ENCODE results near the gene SLC13A2. TPM values are rescaled to one million over a fixed set of nuclear protein-coding genes. Genes with fewer than 3 reads are reported as not detected.

Gene SLC13A2
- total RNA-seq, 1 donor from 2014 or later, result not detected

GRCh38 chr17:28523186-28523585 is 49.7 kb downstream of the SLC13A2 start:
- H3K4me3 ChIP-seq (ENCODE audit: low read length in 3 of 3), result no peak overlapping the region
- no peaks in the 10 kb centered on the region for H3K9me3 ChIP-seq (ENCODE audit: control insufficient read depth in 3 of 3, low read length in 3 of 3)
- H3K27me3 ChIP-seq (ENCODE audit: control insufficient read depth in 3 of 3, insufficient read depth in 3 of 3, low read length in 3 of 3), result peaks cover 0 to 4% (median 0%) of the 10 kb centered on the region in 3 donors
- H3K27ac ChIP-seq (ENCODE audit: low read depth, low read length), result no peak overlapping the region
- no peak overlapping the region for H3K9ac ChIP-seq (ENCODE audit: low read depth in 1 of 3, low read length in 3 of 3)
- H3K4me1 ChIP-seq (ENCODE audit: control insufficient read depth in 3 of 3, insufficient read depth in 3 of 3, low read length in 3 of 3), result no peaks in the 10 kb centered on the region
- H3K36me3 ChIP-seq (ENCODE audit: control insufficient read depth in 3 of 3, insufficient read depth in 3 of 3, low read length in 3 of 3), result no peaks in the 10 kb centered on the region

DNA sequence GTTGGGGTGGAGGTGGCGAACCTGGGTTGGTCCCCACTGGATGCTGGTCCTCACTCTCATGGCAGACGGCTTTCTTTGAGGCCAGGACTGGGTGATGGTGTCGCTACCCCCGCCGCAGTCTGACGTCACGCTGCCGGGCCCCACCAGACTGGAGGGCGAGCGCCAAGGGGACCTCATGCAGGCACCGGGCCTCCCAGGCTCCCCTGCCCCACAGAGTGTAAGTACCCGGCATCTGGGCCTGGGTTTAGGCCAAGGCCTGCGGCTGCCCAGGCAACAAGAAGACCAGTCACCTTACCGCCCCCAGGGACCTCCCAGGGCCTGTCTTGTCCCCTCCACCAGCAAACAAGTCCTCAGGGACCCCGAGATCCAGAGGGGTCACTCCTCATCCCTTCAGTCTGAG is 50.4 kb downstream of the SLC13A2 start:
- Histone ChIP-seq H3K27me3 (ENCODE audit: control insufficient read depth in 3 of 3, insufficient read depth in 3 of 3, low read length in 3 of 3) (no peaks in the 10 kb centered on the region), H3K4me3 (ENCODE audit: low read length in 3 of 3) (no peak overlapping the region), H3K9ac (ENCODE audit: low read depth in 1 of 3, low read length in 3 of 3) (no peak overlapping the region), H3K9me3 (ENCODE audit: control insufficient read depth in 3 of 3, low read length in 3 of 3) (no peaks in the 10 kb centered on the region), H3K4me1 (ENCODE audit: control insufficient read depth in 3 of 3, insufficient read depth in 3 of 3, low read length in 3 of 3) (no peaks in the 10 kb centered on the region), H3K36me3 (ENCODE audit: control insufficient read depth in 3 of 3, insufficient read depth in 3 of 3, low read length in 3 of 3) (no peaks in the 10 kb centered on the region), H3K27ac (ENCODE audit: low read depth, low read length) (no peak overlapping the region)

- Histone ChIP-seq H3K9ac (ENCODE audit: low read depth in 1 of 3, low read length in 3 of 3) (no peak overlapping the region), H3K4me3 (ENCODE audit: low read length in 3 of 3) (no peak overlapping the region), H3K4me1 (ENCODE audit: control insufficient read depth in 3 of 3, insufficient read depth in 3 of 3, low read length in 3 of 3) (no peaks in the 10 kb centered on the region), H3K9me3 (ENCODE audit: control insufficient read depth in 3 of 3, low read length in 3 of 3) (no peaks in the 10 kb centered on the region), H3K27me3 (ENCODE audit: control insufficient read depth in 3 of 3, insufficient read depth in 3 of 3, low read length in 3 of 3) (no peaks in the 10 kb centered on the region), H3K36me3 (ENCODE audit: control insufficient read depth in 3 of 3, insufficient read depth in 3 of 3, low read length in 3 of 3) (no peaks in the 10 kb centered on the region), H3K27ac (ENCODE audit: low read depth, low read length) (no peak overlapping the region)
Measured at GRCh38 chr17:28524476-28525424, 51.3 kb downstream of the SLC13A2 start.

DNA sequence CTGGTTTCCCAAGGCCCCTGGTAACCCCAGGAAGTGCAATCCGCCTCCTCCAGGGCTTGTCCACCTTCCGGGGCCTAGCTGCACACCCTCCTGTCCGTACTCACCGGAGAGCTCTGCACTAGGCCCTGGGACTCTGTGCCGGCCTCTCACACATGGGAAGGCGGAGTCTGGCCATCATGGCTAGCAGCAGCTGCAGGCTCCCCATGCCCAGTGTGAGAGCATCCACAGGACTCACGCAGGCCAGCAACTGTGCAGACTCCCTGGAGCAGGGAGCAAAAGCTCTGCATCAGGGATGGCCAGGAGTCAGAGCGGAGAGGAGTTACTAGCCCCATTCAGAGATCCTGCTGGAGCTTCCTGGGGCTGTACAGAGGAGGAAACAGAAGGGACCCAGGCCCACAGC is 52.9 kb downstream of the SLC13A2 start:
- Histone ChIP-seq H3K4me3 (ENCODE audit: low read length in 3 of 3) (no peak overlapping the region), H3K36me3 (ENCODE audit: control insufficient read depth in 3 of 3, insufficient read depth in 3 of 3, low read length in 3 of 3) (no peaks in the 10 kb centered on the region), H3K9ac (ENCODE audit: low read depth in 1 of 3, low read length in 3 of 3) (no peak overlapping the region), H3K4me1 (ENCODE audit: control insufficient read depth in 3 of 3, insufficient read depth in 3 of 3, low read length in 3 of 3) (no peaks in the 10 kb centered on the region), H3K9me3 (ENCODE audit: control insufficient read depth in 3 of 3, low read length in 3 of 3) (no peaks in the 10 kb centered on the region), H3K27ac (ENCODE audit: low read depth, low read length) (no peak overlapping the region), H3K27me3 (ENCODE audit: control insufficient read depth in 3 of 3, insufficient read depth in 3 of 3, low read length in 3 of 3) (peaks cover 0 to 8% (median 0%) of the 10 kb centered on the region in 3 donors)

- Histone ChIP-seq H3K9ac (ENCODE audit: low read depth in 1 of 3, low read length in 3 of 3) (no peak overlapping the region), H3K36me3 (ENCODE audit: control insufficient read depth in 3 of 3, insufficient read depth in 3 of 3, low read length in 3 of 3) (no peaks in the 10 kb centered on the region), H3K4me3 (ENCODE audit: low read length in 3 of 3) (no peak overlapping the region), H3K27ac (ENCODE audit: low read depth, low read length) (no peak overlapping the region), H3K4me1 (ENCODE audit: control insufficient read depth in 3 of 3, insufficient read depth in 3 of 3, low read length in 3 of 3) (no peaks in the 10 kb centered on the region), H3K27me3 (ENCODE audit: control insufficient read depth in 3 of 3, insufficient read depth in 3 of 3, low read length in 3 of 3) (peaks cover 0 to 9% (median 0%) of the 10 kb centered on the region in 3 donors), H3K9me3 (ENCODE audit: control insufficient read depth in 3 of 3, low read length in 3 of 3) (no peaks in the 10 kb centered on the region)
Measured at GRCh38 chr17:28527181-28527681, 53.8 kb downstream of the SLC13A2 start.

- H3K4me3 ChIP-seq (ENCODE audit: low read length in 3 of 3), result no peak overlapping the region
- no peak overlapping the region for H3K27ac ChIP-seq (ENCODE audit: low read depth, low read length)
- H3K4me1 ChIP-seq (ENCODE audit: control insufficient read depth in 3 of 3, insufficient read depth in 3 of 3, low read length in 3 of 3), result no peaks in the 10 kb centered on the region
Measured at GRCh38 chr17:28527859-28528258, 54.4 kb downstream of the SLC13A2 start.

DNA sequence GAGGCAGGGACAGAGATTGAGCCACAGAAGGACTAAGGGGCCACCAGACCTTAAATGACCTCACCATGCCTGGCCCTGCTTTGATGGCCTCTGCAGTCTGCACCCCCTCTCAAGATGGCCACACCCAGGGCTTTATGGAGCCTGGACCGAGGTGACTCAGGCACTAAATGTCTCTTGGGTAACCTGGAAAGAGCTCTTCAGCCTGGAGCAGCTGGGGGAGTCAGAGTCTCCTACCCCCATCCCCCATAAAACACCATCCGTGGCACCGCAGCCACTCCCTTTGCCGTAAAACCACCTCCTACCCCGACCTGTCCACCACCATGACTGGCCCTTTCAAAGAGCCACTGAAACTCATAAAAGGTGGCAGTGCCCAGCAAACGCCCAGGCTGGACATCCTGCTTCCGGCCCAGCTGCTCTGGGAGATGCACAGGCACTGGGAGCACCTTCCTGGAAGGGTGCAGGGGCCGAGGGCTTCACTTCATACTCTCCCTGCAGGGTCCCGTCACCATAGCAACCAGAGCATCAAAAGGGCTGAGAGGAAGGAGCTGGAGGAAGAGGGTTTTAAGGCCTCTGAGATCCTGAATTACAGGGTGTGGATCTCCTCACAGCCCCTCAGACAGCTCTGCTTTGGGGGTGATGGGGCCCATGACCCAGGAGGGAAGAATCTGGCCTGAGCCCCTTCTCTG is 55.0 kb downstream of the SLC13A2 start:
- Histone ChIP-seq H3K27me3 (ENCODE audit: control insufficient read depth in 3 of 3, insufficient read depth in 3 of 3, low read length in 3 of 3) (peaks cover 0 to 9% (median 1%) of the 10 kb centered on the region in 3 donors), H3K9ac (ENCODE audit: low read depth in 1 of 3, low read length in 3 of 3) (no peak overlapping the region), H3K27ac (ENCODE audit: low read depth, low read length) (no peak overlapping the region), H3K4me1 (ENCODE audit: control insufficient read depth in 3 of 3, insufficient read depth in 3 of 3, low read length in 3 of 3) (no peaks in the 10 kb centered on the region), H3K36me3 (ENCODE audit: control insufficient read depth in 3 of 3, insufficient read depth in 3 of 3, low read length in 3 of 3) (no peaks in the 10 kb centered on the region), H3K4me3 (ENCODE audit: low read length in 3 of 3) (no peak overlapping the region), H3K9me3 (ENCODE audit: control insufficient read depth in 3 of 3, low read length in 3 of 3) (no peaks in the 10 kb centered on the region)

More at GRCh38 chr17:28527859-28528258, 54.4 kb downstream of the SLC13A2 start:
- Histone ChIP-seq H3K9ac (ENCODE audit: low read depth in 1 of 3, low read length in 3 of 3) (no peak overlapping the region), H3K9me3 (ENCODE audit: control insufficient read depth in 3 of 3, low read length in 3 of 3) (no peaks in the 10 kb centered on the region), H3K36me3 (ENCODE audit: control insufficient read depth in 3 of 3, insufficient read depth in 3 of 3, low read length in 3 of 3) (no peaks in the 10 kb centered on the region), H3K27me3 (ENCODE audit: control insufficient read depth in 3 of 3, insufficient read depth in 3 of 3, low read length in 3 of 3) (peaks cover 0 to 9% (median 0%) of the 10 kb centered on the region in 3 donors)

- peaks cover 0 to 9% (median 4%) of the 10 kb centered on the region in 3 donors for H3K27me3 ChIP-seq (ENCODE audit: control insufficient read depth in 3 of 3, insufficient read depth in 3 of 3, low read length in 3 of 3)
- H3K4me3 ChIP-seq (ENCODE audit: low read length in 3 of 3), result no peak overlapping the region
- no peak overlapping the region for H3K9ac ChIP-seq (ENCODE audit: low read depth in 1 of 3, low read length in 3 of 3)
- no peaks in the 10 kb centered on the region for H3K9me3 ChIP-seq (ENCODE audit: control insufficient read depth in 3 of 3, low read length in 3 of 3)
- no peaks in the 10 kb centered on the region for H3K4me1 ChIP-seq (ENCODE audit: control insufficient read depth in 3 of 3, insufficient read depth in 3 of 3, low read length in 3 of 3)
- no peak overlapping the region for H3K27ac ChIP-seq (ENCODE audit: low read depth, low read length)
- H3K36me3 ChIP-seq (ENCODE audit: control insufficient read depth in 3 of 3, insufficient read depth in 3 of 3, low read length in 3 of 3), result no peaks in the 10 kb centered on the region
Measured at GRCh38 chr17:28529013-28529400, 55.6 kb downstream of the SLC13A2 start.

DNA sequence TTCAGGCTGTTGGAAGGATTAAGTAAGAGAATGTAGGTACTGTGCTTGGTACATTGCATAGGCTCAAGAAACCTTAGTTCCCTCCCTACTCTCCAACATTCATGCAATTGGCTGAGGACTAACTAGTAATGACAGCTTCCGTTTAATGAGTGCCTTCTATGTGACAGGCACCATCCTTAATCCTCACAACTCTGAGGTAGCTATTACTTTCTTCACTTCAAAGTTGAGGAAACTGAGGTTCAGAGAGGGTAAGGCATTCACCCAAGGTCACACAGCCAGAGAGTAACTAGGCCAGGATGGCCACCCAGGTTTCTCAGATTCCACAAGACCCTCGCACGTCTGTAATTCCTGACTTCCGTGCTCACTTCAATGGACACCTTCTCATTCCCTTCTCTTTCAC is 56.8 kb downstream of the SLC13A2 start:
- H3K9ac ChIP-seq (ENCODE audit: low read depth in 1 of 3, low read length in 3 of 3), result no peak overlapping the region
- H3K4me3 ChIP-seq (ENCODE audit: low read length in 3 of 3), result no peak overlapping the region

GRCh38 chr17:28530926-28531325 is 57.5 kb downstream of the SLC13A2 start:
- Histone ChIP-seq H3K27me3 (ENCODE audit: control insufficient read depth in 3 of 3, insufficient read depth in 3 of 3, low read length in 3 of 3) (peaks cover 0 to 9% (median 4%) of the 10 kb centered on the region in 3 donors), H3K4me3 (ENCODE audit: low read length in 3 of 3) (no peak overlapping the region), H3K36me3 (ENCODE audit: control insufficient read depth in 3 of 3, insufficient read depth in 3 of 3, low read length in 3 of 3) (no peaks in the 10 kb centered on the region), H3K4me1 (ENCODE audit: control insufficient read depth in 3 of 3, insufficient read depth in 3 of 3, low read length in 3 of 3) (no peaks in the 10 kb centered on the region), H3K9ac (ENCODE audit: low read depth in 1 of 3, low read length in 3 of 3) (no peak overlapping the region), H3K27ac (ENCODE audit: low read depth, low read length) (no peak overlapping the region), H3K9me3 (ENCODE audit: control insufficient read depth in 3 of 3, low read length in 3 of 3) (no peaks in the 10 kb centered on the region)

More for the DNA sequence above, 56.8 kb downstream of the SLC13A2 start:
- H3K9me3 ChIP-seq (ENCODE audit: control insufficient read depth in 3 of 3, low read length in 3 of 3), result no peaks in the 10 kb centered on the region
- peaks cover 0 to 9% (median 4%) of the 10 kb centered on the region in 3 donors for H3K27me3 ChIP-seq (ENCODE audit: control insufficient read depth in 3 of 3, insufficient read depth in 3 of 3, low read length in 3 of 3)
- no peaks in the 10 kb centered on the region for H3K36me3 ChIP-seq (ENCODE audit: control insufficient read depth in 3 of 3, insufficient read depth in 3 of 3, low read length in 3 of 3)
- no peak overlapping the region for H3K27ac ChIP-seq (ENCODE audit: low read depth, low read length)
- no peaks in the 10 kb centered on the region for H3K4me1 ChIP-seq (ENCODE audit: control insufficient read depth in 3 of 3, insufficient read depth in 3 of 3, low read length in 3 of 3)
